NCI-H1092 treated with DMSO at 0.1 percent for 48 hours (cell line): ENCODE data around the gene ZNF808.
A peak's percentile ranks its signal among the peaks of the same experiment; 100 is the strongest.
"Not testable (repeated sequence)": the region's sequence is repeated elsewhere in the genome, so short reads cannot be mapped to it uniquely, and the experiment has no call there.

ENCODE experiments used
- DNase-seq: peaks from one replicate; lab custom pipeline; 2025; lab: John Stamatoyannopoulos, UW

The ZNF808 gene

GRCh38 chr19:52593441-52593840 is 66.0 kb downstream of the ZNF808 start:
- DNase-seq: not testable (repeated sequence)

GRCh38 chr19:52599241-52599640 is 71.8 kb downstream of the ZNF808 start:
- DNase-seq: no peak

GRCh38 chr19:52600639-52601024 is 73.2 kb downstream of the ZNF808 start:
- no peak for DNase-seq

GRCh38 chr19:52601025-52601973 is 73.8 kb downstream of the ZNF808 start:
- peak; percentile 66 for DNase-seq

- not testable (repeated sequence) for DNase-seq
Observed at GRCh38 chr19:52601974-52602366, 74.5 kb downstream of the ZNF808 start.

- DNase-seq: no peak
Observed at GRCh38 chr19:52602941-52603340, 75.5 kb downstream of the ZNF808 start.

- no peak for DNase-seq
Observed at GRCh38 chr19:52603558-52604207, 76.2 kb downstream of the ZNF808 start.
